Hepatocyte (in vitro differentiated cells): ENCODE results near the gene TTF2.

Experiments
- CTCF ChIP-seq: fragments of 200-600 bp; sonication (generic); IDR thresholded peaks from 2 replicates; pipeline ENCODE4 v1.5.1; 2016; ENCODE audit warnings: antibody characterized with exemption, mild to moderate bottlenecking; ENCODE audit not compliant: poor library complexity
- EZH2 ChIP-seq: fragments of 200-600 bp; sonication (generic); IDR thresholded peaks from 2 replicates; pipeline ENCODE4 v1.6.1; 2016; ENCODE audit warnings: antibody characterized with exemption, mild to moderate bottlenecking, borderline replicate concordance
- EZH2phosphoT487 ChIP-seq: fragments of 200-600 bp; sonication (generic); IDR thresholded peaks from one replicate; pipeline ENCODE4 v1.6.1; 2018; ENCODE audit warnings: antibody characterized with exemption, mild to moderate bottlenecking, low read depth, moderate library complexity; ENCODE audit not compliant: unreplicated experiment, severe bottlenecking

GRCh38 chr1:117067533-117068370 lies 7.6 kb downstream of the TTF2 start:
- peak; percentile 92 for TF ChIP-seq CTCF
- TF ChIP-seq EZH2 = no peak
- no peak for TF ChIP-seq EZH2phosphoT487
